PC-9 (cell line): Measurements from ENCODE around the gene EYS.

ENCODE experiments used
- EZH2 ChIP-seq: fragments of 200-600 bp; sonication (generic); IDR thresholded peaks from 2 replicates; pipeline ENCODE4 v1.8.0; 2017; ENCODE audit warnings: antibody characterized with exemption, low read depth
- TF ChIP-seq, protein P1 (sequence below): fragments of 200-600 bp; sonication (generic); conservative IDR thresholded peaks from 2 replicates; pipeline ENCODE4 v1.6.1; 2017; ENCODE audit warnings: mixed run types, antibody characterized with exemption, mild to moderate bottlenecking, moderate library complexity

DNA sequence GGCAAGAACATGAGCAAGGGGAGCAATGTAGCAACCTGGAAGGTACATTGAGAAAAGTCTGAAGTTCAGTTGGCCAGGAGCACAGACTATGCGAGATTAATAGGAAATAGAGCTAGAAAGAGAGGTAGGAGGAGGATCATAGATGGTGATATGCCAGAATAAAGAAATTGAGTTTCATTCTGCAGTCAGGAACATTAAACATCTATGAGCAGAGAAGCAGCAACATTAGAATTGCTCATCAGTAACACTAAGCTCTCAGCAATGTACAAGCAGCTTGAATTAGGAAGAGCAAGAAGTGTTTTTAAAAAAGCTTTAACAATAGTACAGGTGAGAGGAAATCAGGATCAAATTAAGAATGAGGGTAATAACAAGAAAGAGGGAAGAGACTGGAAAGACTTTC is 1603.5 kb downstream of the EYS start:
- no peak for TF ChIP-seq EZH2
- TF ChIP-seq, protein P1, sequence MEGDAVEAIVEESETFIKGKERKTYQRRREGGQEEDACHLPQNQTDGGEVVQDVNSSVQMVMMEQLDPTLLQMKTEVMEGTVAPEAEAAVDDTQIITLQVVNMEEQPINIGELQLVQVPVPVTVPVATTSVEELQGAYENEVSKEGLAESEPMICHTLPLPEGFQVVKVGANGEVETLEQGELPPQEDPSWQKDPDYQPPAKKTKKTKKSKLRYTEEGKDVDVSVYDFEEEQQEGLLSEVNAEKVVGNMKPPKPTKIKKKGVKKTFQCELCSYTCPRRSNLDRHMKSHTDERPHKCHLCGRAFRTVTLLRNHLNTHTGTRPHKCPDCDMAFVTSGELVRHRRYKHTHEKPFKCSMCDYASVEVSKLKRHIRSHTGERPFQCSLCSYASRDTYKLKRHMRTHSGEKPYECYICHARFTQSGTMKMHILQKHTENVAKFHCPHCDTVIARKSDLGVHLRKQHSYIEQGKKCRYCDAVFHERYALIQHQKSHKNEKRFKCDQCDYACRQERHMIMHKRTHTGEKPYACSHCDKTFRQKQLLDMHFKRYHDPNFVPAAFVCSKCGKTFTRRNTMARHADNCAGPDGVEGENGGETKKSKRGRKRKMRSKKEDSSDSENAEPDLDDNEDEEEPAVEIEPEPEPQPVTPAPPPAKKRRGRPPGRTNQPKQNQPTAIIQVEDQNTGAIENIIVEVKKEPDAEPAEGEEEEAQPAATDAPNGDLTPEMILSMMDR = no peak
